ENCODE measurements around the gene HTN3.
"Not testable (repeated sequence)": the region's sequence is repeated elsewhere in the genome, so short reads cannot be mapped to it uniquely, and the experiment has no call there.

HTN3 gene

DNA sequence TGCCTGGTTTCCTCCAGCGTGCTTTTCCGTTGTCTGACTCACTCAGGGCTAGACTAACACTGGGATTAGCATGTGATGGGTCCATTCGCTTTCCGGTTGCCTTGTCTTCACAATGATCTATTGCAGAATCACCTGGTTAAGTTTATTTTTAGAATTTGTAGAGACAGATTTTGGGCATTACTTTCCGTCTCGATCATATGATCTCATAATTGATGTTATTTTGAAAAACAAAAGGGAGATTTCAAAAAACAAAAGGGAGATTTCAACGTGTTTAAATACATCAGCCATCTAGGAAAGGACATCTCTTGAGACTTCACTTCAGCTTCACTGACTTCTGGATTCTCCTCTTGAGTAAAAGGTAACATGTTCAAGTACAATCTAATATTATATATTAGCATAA is at the start of gene HTN3:
Gene HTN3 (plus strand): TSS at position 301 of the 400 bp plus-strand sequence. CDS start 2,282 bp downstream, outside the sequence.
- FAIRE-seq: not testable (repeated sequence)

DNA sequence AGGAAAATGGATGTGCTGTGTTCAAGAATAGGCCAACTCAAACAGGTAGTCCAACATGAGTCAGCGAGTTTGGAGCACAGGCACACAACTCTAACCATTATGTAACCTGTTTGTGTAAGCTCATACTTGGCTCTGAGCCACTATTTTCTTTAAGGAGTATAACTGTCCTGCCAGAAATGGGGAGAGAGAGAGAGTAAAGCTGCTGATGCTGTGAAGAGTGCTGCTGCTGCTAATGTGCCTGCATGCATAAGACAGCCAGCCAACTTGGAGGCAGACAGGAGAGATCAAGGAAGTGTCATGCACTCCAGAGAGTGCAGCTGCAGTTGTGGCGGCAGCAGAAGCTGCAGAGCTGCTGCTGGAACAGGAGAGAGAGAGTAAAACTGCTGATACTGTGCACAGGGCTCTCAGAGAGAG is 44.2 kb upstream of the HTN3 start:
- TF ChIP-seq POLR2A (IDR thresholded peaks at IDR 0.05; ENCODE audit: low read depth, low read length): no peak
- DNase-seq (ENCODE audit: insufficient read length, low spot score): no peak
- no peak for FAIRE-seq

More for the DNA sequence above, at the start of gene HTN3:
- not testable (repeated sequence) for DNase-seq (ENCODE audit: insufficient read length, low spot score)

GRCh38 chr4:69986663-69987062 is 41.6 kb upstream of the HTN3 start:
- DNase-seq (ENCODE audit: insufficient read length, low spot score): no peak
- no peak for FAIRE-seq
- no peak for TF ChIP-seq POLR2A (IDR thresholded peaks at IDR 0.05; ENCODE audit: low read depth, low read length)

- FAIRE-seq (no peak), DNase-seq (ENCODE audit: insufficient read length, low spot score) (no peak)
- no peak for TF ChIP-seq POLR2A (IDR thresholded peaks at IDR 0.05; ENCODE audit: low read depth, low read length)
Measured at GRCh38 chr4:69991016-69991415, 37.2 kb upstream of the HTN3 start.

- no peak for TF ChIP-seq POLR2A (IDR thresholded peaks at IDR 0.05; ENCODE audit: low read depth, low read length)
- no peak for FAIRE-seq
Measured at GRCh38 chr4:69994782-69995181, 33.5 kb upstream of the HTN3 start.

GRCh38 chr4:69995526-69996016 is 32.7 kb upstream of the HTN3 start, which contains the start of gene STATH:
TSS of gene STATH (plus strand) at chr4:69995966. CDS start at chr4:69998438, 2,472 bp downstream.
- no peak for FAIRE-seq
- no peak for TF ChIP-seq POLR2A (IDR thresholded peaks at IDR 0.05; ENCODE audit: low read depth, low read length)
- no peak for DNase-seq (ENCODE audit: insufficient read length, low spot score)

More at GRCh38 chr4:69994782-69995181, 33.5 kb upstream of the HTN3 start:
- no peak for DNase-seq (ENCODE audit: insufficient read length, low spot score)

- DNase-seq (ENCODE audit: insufficient read length, low spot score) (no peak), FAIRE-seq (no peak)
- no peak for TF ChIP-seq POLR2A (IDR thresholded peaks at IDR 0.05; ENCODE audit: low read depth, low read length)
Measured at GRCh38 chr4:69999420-69999819, 28.8 kb upstream of the HTN3 start.

DNA sequence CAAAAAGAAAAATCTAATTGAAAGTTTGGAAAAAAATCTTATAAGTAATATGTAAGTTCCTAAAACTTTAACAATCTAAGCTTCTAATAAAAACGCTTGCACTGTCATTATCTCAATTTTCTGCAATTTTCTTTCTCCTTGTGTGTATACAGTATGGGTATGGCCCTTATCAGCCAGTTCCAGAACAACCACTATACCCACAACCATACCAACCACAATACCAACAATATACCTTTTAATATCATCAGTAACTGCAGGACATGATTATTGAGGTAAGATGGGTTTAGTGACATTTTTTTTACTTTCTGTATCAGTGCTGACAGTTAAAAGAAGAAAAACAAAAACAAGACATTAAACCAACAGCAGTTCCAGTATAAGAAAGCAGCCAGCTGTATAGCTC is 27.5 kb upstream of the HTN3 start:
- TF ChIP-seq POLR2A (IDR thresholded peaks at IDR 0.05; ENCODE audit: low read depth, low read length): no peak
- FAIRE-seq (no peak), DNase-seq (ENCODE audit: insufficient read length, low spot score) (no peak)

DNA sequence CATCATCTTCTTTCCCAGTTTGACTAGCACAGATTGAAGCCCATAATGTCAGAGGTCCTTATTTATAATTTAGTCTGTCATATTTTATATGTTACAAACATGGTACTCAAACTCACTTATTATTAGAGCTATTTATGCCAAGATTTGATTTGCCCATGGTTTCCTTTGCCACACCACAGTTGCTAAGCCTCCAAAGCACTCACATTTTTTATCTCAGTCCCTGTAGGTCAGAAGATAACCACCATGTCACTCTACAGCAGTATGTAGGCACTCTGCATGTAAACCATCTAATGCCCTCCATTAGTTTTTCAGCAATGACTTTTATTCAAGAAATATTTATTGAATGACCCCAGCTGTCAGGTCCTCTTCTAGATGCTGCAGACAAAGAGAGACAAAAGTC is 25.8 kb upstream of the HTN3 start:
- FAIRE-seq (no peak), DNase-seq (ENCODE audit: insufficient read length, low spot score) (no peak)
- TF ChIP-seq POLR2A (IDR thresholded peaks at IDR 0.05; ENCODE audit: low read depth, low read length): no peak

- FAIRE-seq: no peak
- TF ChIP-seq POLR2A (IDR thresholded peaks at IDR 0.05; ENCODE audit: low read depth, low read length): no peak
- no peak for DNase-seq (ENCODE audit: insufficient read length, low spot score)
Measured at GRCh38 chr4:70008771-70009170, 19.5 kb upstream of the HTN3 start.

GRCh38 chr4:70019006-70019405 is 9.3 kb upstream of the HTN3 start:
- not testable (repeated sequence) for FAIRE-seq; DNase-seq (ENCODE audit: insufficient read length, low spot score)

GRCh38 chr4:70023218-70023617 is 5.0 kb upstream of the HTN3 start:
- DNase-seq (ENCODE audit: insufficient read length, low spot score) (no peak), FAIRE-seq (no peak)
- no peak for TF ChIP-seq POLR2A (IDR thresholded peaks at IDR 0.05; ENCODE audit: low read depth, low read length)

DNA sequence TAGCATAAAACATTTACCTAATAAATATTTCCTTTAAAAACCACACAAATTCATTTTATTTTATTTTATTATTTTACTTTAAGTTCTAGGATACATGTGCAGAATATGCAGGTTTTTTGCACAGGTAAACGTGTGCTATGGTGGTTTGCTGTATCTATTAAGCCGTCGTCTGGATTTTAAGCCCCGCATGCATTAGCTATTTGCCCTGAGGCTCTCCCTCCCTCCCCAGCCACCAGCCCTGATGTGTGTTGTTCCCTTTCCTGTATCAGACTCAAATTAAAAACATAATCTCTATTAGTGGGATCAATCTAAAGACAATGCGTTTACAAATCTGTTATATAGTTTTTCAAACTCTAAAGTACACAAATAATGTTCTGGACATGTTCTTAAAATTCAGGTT is 1.2 kb upstream of the HTN3 start:
- DNase-seq (ENCODE audit: insufficient read length, low spot score) (no peak), FAIRE-seq (no peak)
- TF ChIP-seq POLR2A (IDR thresholded peaks at IDR 0.05; ENCODE audit: low read depth, low read length): no peak

DNA sequence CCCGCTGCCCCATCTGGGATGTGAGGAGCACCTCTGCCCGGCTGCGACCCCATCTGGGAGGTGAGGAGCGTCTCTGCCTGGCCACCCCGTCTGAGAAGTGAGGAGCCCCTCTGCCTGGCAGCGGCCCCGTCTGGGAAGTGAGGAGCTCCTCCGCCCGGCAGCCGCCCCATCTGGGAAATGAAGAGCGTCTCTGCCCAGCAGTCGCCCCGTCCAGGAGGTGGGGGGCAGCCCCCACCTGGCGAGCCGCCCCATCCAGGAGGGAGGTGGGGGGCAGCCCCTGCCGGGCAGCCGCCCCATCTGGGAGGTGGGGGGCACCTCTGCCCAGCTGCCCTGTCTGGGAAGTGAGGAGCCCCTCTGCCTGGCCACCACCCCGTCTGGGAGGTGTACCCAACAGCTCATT is 9.3 kb downstream of the HTN3 start:
- FAIRE-seq; DNase-seq (ENCODE audit: insufficient read length, low spot score): not testable (repeated sequence)

- not testable (repeated sequence) for DNase-seq (ENCODE audit: insufficient read length, low spot score); FAIRE-seq
Measured at GRCh38 chr4:70039928-70040327, 11.7 kb downstream of the HTN3 start.

DNA sequence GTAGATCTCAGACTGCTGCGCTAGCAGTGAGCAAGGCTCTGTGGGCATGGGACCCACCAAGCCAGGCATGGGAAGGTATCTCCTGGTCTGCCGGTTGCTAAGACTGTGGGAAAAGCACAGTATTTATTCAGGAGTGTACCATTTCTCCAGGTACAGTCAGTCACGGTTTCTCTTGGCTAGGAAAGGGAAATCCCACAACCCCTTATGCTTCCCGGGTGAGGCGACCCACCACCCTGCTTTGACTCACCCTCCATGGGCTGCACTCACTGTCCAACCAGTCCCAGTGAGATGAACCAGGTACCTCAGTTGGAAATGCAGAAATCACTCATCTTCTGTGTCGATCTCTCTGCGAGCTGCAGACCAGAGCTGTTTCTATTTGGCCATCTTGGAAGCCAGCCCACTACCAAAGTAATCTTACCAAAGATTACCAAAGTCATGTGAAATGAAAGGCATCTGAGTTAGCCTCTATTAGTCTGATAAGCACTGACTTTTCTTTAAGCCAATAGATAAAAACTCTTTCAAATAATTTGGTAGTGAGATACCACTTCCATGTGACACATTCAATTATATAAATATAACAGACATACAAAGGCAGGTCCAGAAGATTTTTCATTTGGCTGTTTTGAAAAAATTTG is 13.5 kb downstream of the HTN3 start:
- no peak for TF ChIP-seq POLR2A (IDR thresholded peaks at IDR 0.05; ENCODE audit: low read depth, low read length)
- DNase-seq (ENCODE audit: insufficient read length, low spot score): no peak
- FAIRE-seq: no peak

- FAIRE-seq; DNase-seq (ENCODE audit: insufficient read length, low spot score): not testable (repeated sequence)
Measured at GRCh38 chr4:70050138-70050537, 21.9 kb downstream of the HTN3 start, which contains the start of gene HTN1. TSS of gene HTN1 (plus strand) at chr4:70050438. CDS start at chr4:70053077, 2,639 bp downstream.

DNA sequence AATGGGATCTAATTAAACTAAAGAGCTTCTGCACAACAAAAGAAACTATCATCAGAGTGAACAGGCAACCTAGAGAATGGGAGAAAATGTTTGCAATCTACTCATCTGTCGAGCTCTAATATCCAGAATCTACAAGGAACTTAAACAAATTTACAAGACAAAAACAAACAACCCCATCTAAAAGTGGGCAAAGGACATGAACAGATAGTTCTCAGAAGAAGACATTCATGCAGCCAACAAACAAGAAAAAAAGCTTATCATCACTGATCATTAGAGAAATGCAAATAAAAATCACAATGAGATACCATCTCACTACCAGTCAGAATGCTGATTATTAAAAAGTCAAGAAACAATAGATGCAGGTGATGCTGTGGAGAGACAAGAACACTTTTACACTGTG is 28.3 kb downstream of the HTN3 start:
- not testable (repeated sequence) for DNase-seq (ENCODE audit: insufficient read length, low spot score); FAIRE-seq

Measured in H54 (cell line).